MCF 10A (cell line): Measurements from ENCODE around the gene KRT15. TPM values are rescaled to one million over a fixed set of nuclear protein-coding genes. Genes with fewer than 3 reads are reported as not detected.

Source experiments
- Bru-seq: library from RNA; stranded (reverse); fragments of 400-500 nt; gene quantifications from one replicate; lab custom pipeline; 2021; lab: Mats Ljungman, UMichigan
- BruChase-seq, 2 experiments: library from RNA; stranded (reverse); fragments of 400-500 nt; gene quantifications; one replicate each; lab custom pipeline; 2021; lab: Mats Ljungman, UMichigan
- BruUV-seq: library from RNA; stranded (reverse); fragments of 400-500 nt; replicated peaks from 2 replicates; lab custom pipeline; 2021; lab: Mats Ljungman, UMichigan
- CTCF ChIA-PET: fragments of 300-600 bp; sonication (Branson Sonifier 250); formaldehyde crosslinking; extraction: SDS; loops from one replicate; lab custom pipeline; 2021; ENCODE audit warnings: antibody characterized with exemption, inconsistent platforms; lab: Yijun Ruan, JAX
- POLR2A ChIA-PET: fragments of 300-600, 350-650 bp; sonication (Branson Sonifier 250); formaldehyde crosslinking; extraction: SDS; loops from one replicate; lab custom pipeline; 2020; ENCODE audit warnings: antibody characterized with exemption, inconsistent platforms; lab: Yijun Ruan, JAX
- DNase-seq: peaks from one replicate; pipeline ENCODE4 v3.0.0-alpha.2; 2018; ENCODE audit not compliant: unreplicated experiment
- H3K27ac Mint-ChIP-seq: one replicate; pipeline ENCODE4 v1.8.0; 2022; ENCODE audit warnings: mild to moderate bottlenecking, low read depth, mixed read lengths; ENCODE audit not compliant: unreplicated experiment
- H3K27me3 Mint-ChIP-seq: one replicate; pipeline ENCODE4 v1.8.0; 2022; ENCODE audit warnings: mixed read lengths; ENCODE audit not compliant: insufficient read depth, unreplicated experiment
- H3K36me3 Mint-ChIP-seq: one replicate; pipeline ENCODE4 v1.8.0; 2022; ENCODE audit warnings: mild to moderate bottlenecking, moderate library complexity, mixed read lengths; ENCODE audit not compliant: insufficient read depth, unreplicated experiment
- H3K4me1 Mint-ChIP-seq: one replicate; pipeline ENCODE4 v1.8.0; 2022; ENCODE audit warnings: mixed read lengths; ENCODE audit not compliant: insufficient read depth, unreplicated experiment
- H3K4me3 Mint-ChIP-seq: one replicate; pipeline ENCODE4 v1.8.0; 2022; ENCODE audit warnings: mild to moderate bottlenecking, moderate library complexity, mixed read lengths; ENCODE audit not compliant: unreplicated experiment
- H3K9me3 Mint-ChIP-seq: one replicate; pipeline ENCODE4 v1.8.0; 2022; ENCODE audit warnings: mixed read lengths; ENCODE audit not compliant: unreplicated experiment
- intact Hi-C: fragments of 100-400 bp; cut with micrococcal nuclease; formaldehyde crosslinking; loops from 2 replicates; pipeline ENCODE4 v1.14.1; 2022
- long read RNA-seq: library from polyadenylated mRNA; stranded (forward); transcript quantifications from one replicate; pipeline ENCODE4 v2.0.0, GENCODE V29; 2022
- total RNA-seq: library from RNA; stranded (reverse); gene quantifications from 2 replicates; pipeline ENCODE4 v1.2.3, GENCODE V29; 2022
- TF ChIP-seq, protein P1 (sequence below): fragments of 200-600 bp; IDR thresholded peaks from one replicate; pipeline ENCODE4 v1.8.0; 2022; ENCODE audit warnings: antibody characterized with exemption, mild to moderate bottlenecking; ENCODE audit not compliant: unreplicated experiment

The KRT15 gene
- 28.8 and 83.4 TPM in 2 replicates for total RNA-seq
- Bru-seq, nascent RNA: percentile 44 among the genes with signal in this experiment
- BruChase-seq, experiment 1, labeled RNA remaining after a 6-hour chase: percentile 54 among the genes with signal in this experiment
- BruChase-seq, experiment 2, labeled RNA remaining after a 2-hour chase: percentile 47 among the genes with signal in this experiment
- long read RNA-seq, partial matches to known transcripts: 16 of 57 reads
- long read RNA-seq, other reads (novel, unspliced or antisense): 41 of 57 reads

- intact Hi-C loops: loop anchor here (1.0 kb wide), 2 partner anchors 29 to 610 kb away; no protein-coding TSS in a partner anchor
- peak; percentile 87 for DNase-seq
- peak within 1 kb of the TSS; percentile 76 for H3K27ac Mint-ChIP-seq
- TF ChIP-seq, protein P1, sequence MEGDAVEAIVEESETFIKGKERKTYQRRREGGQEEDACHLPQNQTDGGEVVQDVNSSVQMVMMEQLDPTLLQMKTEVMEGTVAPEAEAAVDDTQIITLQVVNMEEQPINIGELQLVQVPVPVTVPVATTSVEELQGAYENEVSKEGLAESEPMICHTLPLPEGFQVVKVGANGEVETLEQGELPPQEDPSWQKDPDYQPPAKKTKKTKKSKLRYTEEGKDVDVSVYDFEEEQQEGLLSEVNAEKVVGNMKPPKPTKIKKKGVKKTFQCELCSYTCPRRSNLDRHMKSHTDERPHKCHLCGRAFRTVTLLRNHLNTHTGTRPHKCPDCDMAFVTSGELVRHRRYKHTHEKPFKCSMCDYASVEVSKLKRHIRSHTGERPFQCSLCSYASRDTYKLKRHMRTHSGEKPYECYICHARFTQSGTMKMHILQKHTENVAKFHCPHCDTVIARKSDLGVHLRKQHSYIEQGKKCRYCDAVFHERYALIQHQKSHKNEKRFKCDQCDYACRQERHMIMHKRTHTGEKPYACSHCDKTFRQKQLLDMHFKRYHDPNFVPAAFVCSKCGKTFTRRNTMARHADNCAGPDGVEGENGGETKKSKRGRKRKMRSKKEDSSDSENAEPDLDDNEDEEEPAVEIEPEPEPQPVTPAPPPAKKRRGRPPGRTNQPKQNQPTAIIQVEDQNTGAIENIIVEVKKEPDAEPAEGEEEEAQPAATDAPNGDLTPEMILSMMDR: peak; percentile 9
- H3K27me3 Mint-ChIP-seq: no peaks in the 10 kb centered on the region
- peaks cover 62% of the 10 kb centered on the region for H3K4me1 Mint-ChIP-seq
- no TSS peak for BruUV-seq
- H3K9me3 Mint-ChIP-seq: no peaks in the 10 kb centered on the region
- POLR2A ChIA-PET: interaction anchor here (0.6 to 7.2 kb wide), 34 partner anchors 9 to 1531 kb away, joined by 3 to 83 read pairs (median 3); partner anchors contain the start of genes KRT17 and KRTAP4-6
- CTCF ChIA-PET: interaction anchor here (0.6 to 7.6 kb wide), 10 partner anchors 30 to 693 kb away, joined by 3 to 80 read pairs (median 3); no protein-coding TSS in a partner anchor
- peaks cover 44% of the 10 kb centered on the region for H3K36me3 Mint-ChIP-seq
- H3K4me3 Mint-ChIP-seq: peak within 1 kb of the TSS; percentile 73
Observed at GRCh38 chr17:41518789-41519449, at the start of gene KRT15. KRT15 (minus strand) TSS chr17:41518890; CDS start chr17:41518827, 63 bp downstream.

GRCh38 chr17:41567317-41567716 is 48.6 kb upstream of the KRT15 start:
- ChIA-PET CTCF (interaction anchor here (0.6 to 22.4 kb wide), 5 partner anchors 12 to 98 kb away, joined by 3 to 415 read pairs (median 5); no protein-coding TSS in a partner anchor), POLR2A (interaction anchor here (0.6 kb wide), 1 partner anchor 904 kb away, joined by 4 read pairs; no protein-coding TSS in a partner anchor)
- H3K36me3 Mint-ChIP-seq: no peaks in the 10 kb centered on the region
- no peak overlapping the region for H3K27ac Mint-ChIP-seq
- no TSS peak for BruUV-seq
- TF ChIP-seq, protein P1: no peak
- peaks cover 34% of the 10 kb centered on the region for H3K27me3 Mint-ChIP-seq
- DNase-seq: no peak
- intact Hi-C loops: no loop called here
- no peak overlapping the region for H3K4me3 Mint-ChIP-seq
- H3K4me1 Mint-ChIP-seq: no peaks in the 10 kb centered on the region
- H3K9me3 Mint-ChIP-seq: no peaks in the 10 kb centered on the region

DNA sequence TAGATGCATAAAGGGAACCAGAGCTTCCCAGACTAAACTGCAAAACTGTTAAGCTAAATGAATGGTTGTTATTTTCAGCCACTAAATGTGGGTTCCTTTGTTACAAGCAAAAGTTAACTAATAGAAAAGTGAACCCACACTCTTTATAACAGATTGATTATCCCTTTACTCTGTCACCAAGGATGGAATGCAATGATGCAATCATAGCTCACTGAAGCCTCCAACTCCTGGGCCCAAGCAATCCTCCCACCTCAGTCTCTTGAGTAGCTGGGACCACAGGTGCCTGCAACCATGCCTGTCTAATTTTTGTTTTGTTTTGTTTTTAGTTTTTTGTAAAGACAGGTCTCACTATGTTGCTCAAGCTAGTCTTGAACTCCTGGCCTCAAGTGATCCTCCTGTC is 46.6 kb upstream of the KRT15 start:
- TF ChIP-seq, protein P1: no peak
- Mint-ChIP-seq H3K36me3 (no peaks in the 10 kb centered on the region), H3K4me3 (no peak overlapping the region), H3K27ac (no peak overlapping the region), H3K27me3 (peaks cover 34% of the 10 kb centered on the region), H3K9me3 (no peaks in the 10 kb centered on the region), H3K4me1 (no peaks in the 10 kb centered on the region)
- intact Hi-C loops: no loop called here
- BruUV-seq: no TSS peak
- POLR2A ChIA-PET: interaction anchor here (0.6 to 1.2 kb wide), 3 partner anchors 52 to 123 kb away, joined by 3 to 4 read pairs (median 3); partner anchors contain the start of gene EIF1
- CTCF ChIA-PET: interaction anchor here (0.6 to 22.4 kb wide), 6 partner anchors 10 to 100 kb away, joined by 3 to 415 read pairs (median 6); no protein-coding TSS in a partner anchor
- no peak for DNase-seq
